HG02840 (cell line): ENCODE data around the gene TCF25.
"Not testable (repeated sequence)": the region's sequence is repeated elsewhere in the genome, so short reads cannot be mapped to it uniquely, and the experiment has no call there.

Experiments used
- ATAC-seq: cut with Tn5 transposase; IDR thresholded peaks from one replicate; pipeline ENCODE4 v1.9.1; 2021; ENCODE audit warnings: mild to moderate bottlenecking, moderate library complexity, moderate number of reproducible peaks; ENCODE audit not compliant: unreplicated experiment, low FRiP score

The TCF25 gene

GRCh38 chr16:89900885-89901284 is 27.5 kb downstream of the TCF25 start:
- no peak for ATAC-seq

GRCh38 chr16:89902980-89903379 is 29.6 kb downstream of the TCF25 start:
- ATAC-seq: no peak

- no peak for ATAC-seq
These were observed 30.6 kb downstream of the TCF25 start for GRCh38 chr16:89903908-89904515.

- no peak for ATAC-seq
These were observed 31.5 kb downstream of the TCF25 start for GRCh38 chr16:89904606-89905510.

GRCh38 chr16:89905511-89906139 is 32.2 kb downstream of the TCF25 start:
- ATAC-seq: no peak

GRCh38 chr16:89906140-89907025 is 33.0 kb downstream of the TCF25 start:
- ATAC-seq: no peak

- ATAC-seq: no peak
These were observed 33.8 kb downstream of the TCF25 start for GRCh38 chr16:89907055-89907814.

- ATAC-seq: no peak
These were observed 34.8 kb downstream of the TCF25 start for GRCh38 chr16:89908236-89908635.

- ATAC-seq: no peak
These were observed 36.7 kb downstream of the TCF25 start for GRCh38 chr16:89909777-89910716.

- no peak for ATAC-seq
These were observed 37.4 kb downstream of the TCF25 start for GRCh38 chr16:89910717-89911354.

- ATAC-seq: no peak
These were observed 38.0 kb downstream of the TCF25 start for GRCh38 chr16:89911375-89911774.

GRCh38 chr16:89912143-89912542 is 38.8 kb downstream of the TCF25 start:
- ATAC-seq: no peak

GRCh38 chr16:89912627-89913026 is 39.2 kb downstream of the TCF25 start:
- no peak for ATAC-seq

GRCh38 chr16:89913408-89914387 is 40.3 kb downstream of the TCF25 start:
- no peak for ATAC-seq

- ATAC-seq: not testable (repeated sequence)
These were observed 41.4 kb downstream of the TCF25 start for GRCh38 chr16:89914642-89915285.
